GM19455 (cell line): ENCODE data around the gene PRORP.
"Not testable (repeated sequence)": the region's sequence is repeated elsewhere in the genome, so short reads cannot be mapped to it uniquely, and the experiment has no call there.

Experiments used
- ATAC-seq: cut with Tn5 transposase; IDR thresholded peaks from one replicate; pipeline ENCODE4 v1.9.1; 2021; ENCODE audit not compliant: unreplicated experiment

PRORP gene

GRCh38 chr14:35134329-35135123, 12.2 kb downstream of the PRORP start:
- ATAC-seq = no peak

- ATAC-seq = no peak
These were observed 16.2 kb downstream of the PRORP start for GRCh38 chr14:35138585-35138984.

GRCh38 chr14:35140718-35141581, 18.6 kb downstream of the PRORP start:
- ATAC-seq = no peak

- ATAC-seq = no peak
These were observed 21.7 kb downstream of the PRORP start for GRCh38 chr14:35144029-35144428.

GRCh38 chr14:35146711-35147149, 24.4 kb downstream of the PRORP start:
- no peak for ATAC-seq

GRCh38 chr14:35147186-35147585, 24.8 kb downstream of the PRORP start:
- no peak for ATAC-seq

GRCh38 chr14:35147711-35148110, 25.4 kb downstream of the PRORP start:
- no peak for ATAC-seq

- no peak for ATAC-seq
These were observed 26.9 kb downstream of the PRORP start for GRCh38 chr14:35149239-35149638.

- ATAC-seq = not testable (repeated sequence)
These were observed 30.2 kb downstream of the PRORP start for GRCh38 chr14:35152531-35152930.

- ATAC-seq = no peak
These were observed 31.7 kb downstream of the PRORP start for GRCh38 chr14:35154016-35154415.

- no peak for ATAC-seq
These were observed 33.6 kb downstream of the PRORP start for GRCh38 chr14:35155962-35156361.

- ATAC-seq = no peak
These were observed 36.1 kb downstream of the PRORP start for GRCh38 chr14:35158491-35158890.

- no peak for ATAC-seq
These were observed 36.8 kb downstream of the PRORP start for GRCh38 chr14:35158951-35159653.

- no peak for ATAC-seq
These were observed 37.5 kb downstream of the PRORP start for GRCh38 chr14:35159742-35160409.

- no peak for ATAC-seq
These were observed 38.9 kb downstream of the PRORP start for GRCh38 chr14:35161231-35161630.

GRCh38 chr14:35163384-35163783, 41.0 kb downstream of the PRORP start:
- ATAC-seq = no peak

GRCh38 chr14:35164849-35165248, 42.5 kb downstream of the PRORP start:
- ATAC-seq = no peak

- no peak for ATAC-seq
These were observed 45.1 kb downstream of the PRORP start for GRCh38 chr14:35167496-35167895.
